Lung microvascular endothelial cell (primary cell): Measurements from ENCODE around the gene CELA3B. TPM values are rescaled to one million over a fixed set of nuclear protein-coding genes. Genes with fewer than 3 reads are reported as not detected.
A peak's percentile ranks its signal among the peaks of the same experiment; 100 is the strongest.
"Not testable (repeated sequence)": the region's sequence is repeated elsewhere in the genome, so short reads cannot be mapped to it uniquely, and the experiment has no call there.

Source experiments
- DNase-seq, 2 donors: peaks; one replicate each; pipeline versions ENCODE4 v3.0.0 to v3.0.0-alpha.2; 2010; ENCODE audit warnings: low read depth in 2 of 2
- total RNA-seq: library from RNA; depleted of rRNA; stranded (reverse); fragments of >200 nt; gene quantifications from 2 replicates; pipeline ENCODE4 v1.2.1, GENCODE V29; 2014

CELA3B gene
- total RNA-seq, 1 donor from 2014 or later = not detected

- not testable (repeated sequence) for DNase-seq
These were observed 1.5 kb upstream of the CELA3B start for GRCh38 chr1:21975296-21975695.

DNA sequence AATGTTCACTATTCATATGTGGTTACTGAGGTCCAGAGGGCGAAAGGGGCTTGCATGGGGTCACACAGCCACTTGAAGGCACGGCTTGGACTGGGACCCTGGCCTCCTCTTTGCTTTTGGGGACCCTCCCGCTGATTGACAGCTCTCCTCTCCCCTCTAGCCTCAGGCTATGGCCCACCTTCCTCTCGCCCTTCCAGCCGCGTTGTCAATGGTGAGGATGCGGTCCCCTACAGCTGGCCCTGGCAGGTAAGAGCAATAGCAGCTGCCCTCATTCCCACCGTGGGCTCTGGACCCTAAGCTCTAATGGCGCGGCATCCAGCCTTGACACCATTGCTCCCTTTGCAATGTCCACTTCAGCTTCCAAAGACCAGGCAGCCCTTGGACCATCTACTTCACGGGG is 1.4 kb downstream of the CELA3B start:
- not testable (repeated sequence) for DNase-seq

GRCh38 chr1:21980515-21981220 is 3.8 kb downstream of the CELA3B start:
- DNase-seq = peak in 1 of 2 donors; percentile 61

GRCh38 chr1:21981253-21981652 is 4.4 kb downstream of the CELA3B start:
- not testable (repeated sequence) for DNase-seq

DNA sequence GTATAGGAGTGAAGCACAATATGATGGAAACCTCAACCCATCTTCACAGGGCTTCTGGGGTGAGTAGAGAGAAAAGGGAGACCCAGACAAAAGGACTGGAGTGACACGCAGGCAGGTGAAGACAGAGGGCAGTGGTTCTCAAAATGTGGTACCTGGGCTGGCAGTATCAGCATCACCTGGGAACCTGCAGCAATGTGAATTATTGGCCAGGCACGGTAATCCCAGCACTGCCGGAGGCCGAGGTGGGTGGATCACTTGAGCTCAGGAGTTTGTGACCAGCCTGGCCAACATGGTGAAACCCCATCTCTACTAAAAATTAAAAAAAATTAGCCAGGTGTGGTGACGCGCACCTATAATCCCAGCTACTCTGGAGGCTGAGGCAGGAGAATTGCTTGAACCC is 5.3 kb downstream of the CELA3B start:
- DNase-seq = not testable (repeated sequence)

- DNase-seq = not testable (repeated sequence)
These were observed 6.7 kb downstream of the CELA3B start for GRCh38 chr1:21983539-21983938.

DNA sequence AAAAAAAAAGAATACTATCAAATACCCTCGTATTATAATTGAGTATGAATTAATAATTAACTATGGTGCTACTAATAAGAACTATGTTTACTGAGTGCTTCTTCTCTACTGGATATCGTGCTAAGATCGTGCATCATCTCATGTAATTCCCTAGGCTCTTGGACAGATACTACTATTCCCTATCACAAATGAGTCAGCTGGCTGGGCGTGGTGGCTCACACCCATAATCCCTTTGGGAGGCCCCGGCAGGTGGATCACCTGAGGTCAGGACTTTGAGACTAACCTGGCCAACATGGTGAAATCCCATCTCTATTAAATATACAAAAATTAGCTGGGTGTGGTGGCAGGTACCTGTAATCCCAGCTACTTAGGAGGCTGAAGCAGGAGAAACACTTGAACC is 9.1 kb downstream of the CELA3B start:
- DNase-seq = not testable (repeated sequence)

DNA sequence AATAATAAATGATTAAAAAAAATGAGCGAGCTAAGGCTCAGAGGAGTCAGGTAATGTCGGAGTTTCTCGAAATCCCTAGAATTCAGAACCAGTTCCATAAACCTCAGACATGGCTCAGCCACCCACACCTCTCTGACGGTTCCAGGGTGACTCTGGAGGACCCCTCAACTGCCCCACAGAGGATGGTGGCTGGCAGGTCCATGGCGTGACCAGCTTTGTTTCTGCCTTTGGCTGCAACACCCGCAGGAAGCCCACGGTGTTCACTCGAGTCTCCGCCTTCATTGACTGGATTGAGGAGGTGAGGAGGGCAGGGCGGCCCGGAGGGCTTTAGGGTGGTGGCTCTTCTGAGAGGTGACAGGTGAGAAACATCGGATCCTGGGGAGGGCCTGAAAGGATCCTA is 9.6 kb downstream of the CELA3B start:
- DNase-seq = not testable (repeated sequence)

DNA sequence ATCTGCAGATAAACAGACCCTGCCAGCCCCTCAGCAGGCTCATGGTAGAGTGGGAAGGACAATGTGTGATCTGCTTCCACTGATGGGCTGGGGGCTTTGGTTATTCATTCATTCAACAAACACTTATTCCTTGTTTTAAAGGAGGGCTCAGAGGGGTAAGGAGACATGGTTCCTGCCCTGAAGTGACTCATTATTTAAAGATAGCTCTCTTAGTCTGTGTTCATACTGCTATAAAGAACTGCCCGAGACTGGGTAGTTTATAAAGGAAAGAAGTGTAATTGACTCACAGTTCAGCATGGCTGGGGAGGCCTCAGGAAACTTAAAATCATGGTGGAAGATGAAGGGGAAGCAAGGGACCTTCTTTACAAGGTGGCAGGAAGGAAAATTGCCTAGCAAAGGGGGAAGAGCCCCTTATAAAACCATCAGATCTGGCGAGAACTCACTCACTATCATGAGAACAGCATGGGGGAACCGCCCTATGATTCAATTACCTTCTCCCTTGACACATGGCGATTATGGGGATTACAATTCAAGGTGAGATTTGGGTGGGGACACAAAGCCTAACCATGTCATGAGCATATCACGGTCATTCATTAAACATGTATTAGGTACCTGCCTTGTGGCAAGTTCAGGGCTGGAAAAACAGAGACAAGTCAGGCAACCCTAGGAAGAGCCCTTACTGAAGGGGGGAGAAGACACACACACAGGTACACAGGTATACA is 13.0 kb downstream of the CELA3B start:
- DNase-seq = not testable (repeated sequence)

GRCh38 chr1:21992186-21992585 is 15.4 kb downstream of the CELA3B start:
- not testable (repeated sequence) for DNase-seq

DNA sequence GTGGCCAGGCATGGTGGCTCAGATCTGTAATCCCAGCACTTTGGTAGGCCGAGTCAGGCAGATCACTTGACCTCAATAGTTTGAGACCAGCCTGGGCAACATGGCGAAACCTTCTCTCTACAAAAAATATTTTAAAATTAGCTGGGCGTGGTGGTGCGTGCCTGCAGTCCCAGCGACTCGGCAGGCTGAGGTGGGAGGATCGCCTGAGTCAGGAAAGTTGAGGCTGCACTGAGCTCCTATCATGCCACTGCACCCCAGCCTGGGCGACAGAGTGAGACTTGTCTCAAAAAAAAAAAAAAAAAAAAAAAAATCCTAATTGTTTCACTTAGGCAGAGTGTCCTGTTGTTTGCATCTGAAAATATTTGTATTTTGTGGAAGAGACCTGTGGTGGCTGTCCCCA is 17.9 kb downstream of the CELA3B start:
- DNase-seq = not testable (repeated sequence)

- DNase-seq = not testable (repeated sequence)
These were observed 19.8 kb downstream of the CELA3B start for GRCh38 chr1:21996663-21996970.

DNA sequence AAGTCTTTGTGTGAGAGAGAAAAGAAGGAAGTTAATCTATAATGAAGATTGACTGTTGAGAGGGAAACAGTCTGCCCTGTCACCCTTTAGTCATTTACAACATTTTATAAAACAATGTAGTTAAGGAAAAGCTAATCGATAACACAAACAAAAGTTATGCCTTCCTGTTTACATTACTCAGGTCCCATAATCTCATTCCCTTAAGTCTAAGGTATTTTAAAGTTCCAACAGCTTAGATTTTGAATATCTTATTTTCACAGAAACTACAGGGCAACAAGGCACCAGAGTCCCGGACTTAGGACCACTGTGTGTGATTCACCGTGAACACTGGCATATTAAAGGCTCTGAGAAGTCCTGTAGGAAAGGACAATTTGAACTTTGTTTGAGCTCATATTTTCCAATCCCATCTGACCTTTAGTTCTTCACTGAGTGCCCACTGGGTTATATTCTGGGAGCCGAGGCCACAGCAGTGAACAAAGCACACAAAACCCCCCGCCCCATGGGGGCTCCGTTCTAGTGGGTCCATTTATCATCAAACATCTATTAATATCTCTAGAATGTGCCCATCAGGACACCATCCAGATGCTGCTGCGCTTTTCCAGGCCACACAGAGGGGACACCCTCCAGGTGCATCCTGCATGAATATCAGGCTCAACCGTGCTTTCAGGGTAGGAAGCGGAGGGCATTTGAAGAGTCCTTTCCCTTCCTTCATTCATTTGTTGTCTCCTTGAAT is 21.2 kb downstream of the CELA3B start:
- DNase-seq = peak; percentile 37 to 59

DNA sequence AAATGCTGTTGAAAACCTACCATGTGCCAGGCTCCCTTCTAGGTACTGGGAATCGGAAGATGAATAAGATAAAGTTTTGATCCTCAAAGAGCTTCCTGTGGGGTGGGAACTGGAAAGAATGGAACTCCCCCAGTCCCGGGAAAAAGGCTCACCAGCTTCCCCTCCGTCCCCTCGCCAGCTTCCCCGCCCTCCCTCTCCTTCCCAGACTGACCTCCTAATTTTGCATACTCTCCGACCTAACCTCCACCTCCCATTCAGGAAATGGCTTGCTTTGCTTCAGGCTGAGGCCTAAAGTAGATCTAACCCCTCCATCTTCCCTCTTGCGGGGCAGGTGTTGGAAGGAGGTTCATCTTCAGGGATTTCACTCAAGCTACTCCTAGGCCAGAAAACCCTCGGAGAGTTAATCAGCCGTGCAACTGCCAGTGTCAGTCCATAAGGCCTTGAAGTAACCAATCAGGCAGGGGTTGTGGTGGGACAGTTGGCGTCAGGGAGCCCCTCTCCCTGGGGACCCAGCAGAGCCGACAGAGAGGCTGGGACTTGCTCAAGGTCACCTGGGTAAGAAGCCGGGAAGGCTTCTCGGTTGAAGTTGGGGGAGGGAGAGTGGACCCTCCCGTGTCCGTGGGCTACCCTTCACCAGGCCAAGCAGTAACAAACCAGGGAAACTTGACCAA is 21.9 kb downstream of the CELA3B start:
- DNase-seq = peak in 1 of 2 donors; percentile 14

DNA sequence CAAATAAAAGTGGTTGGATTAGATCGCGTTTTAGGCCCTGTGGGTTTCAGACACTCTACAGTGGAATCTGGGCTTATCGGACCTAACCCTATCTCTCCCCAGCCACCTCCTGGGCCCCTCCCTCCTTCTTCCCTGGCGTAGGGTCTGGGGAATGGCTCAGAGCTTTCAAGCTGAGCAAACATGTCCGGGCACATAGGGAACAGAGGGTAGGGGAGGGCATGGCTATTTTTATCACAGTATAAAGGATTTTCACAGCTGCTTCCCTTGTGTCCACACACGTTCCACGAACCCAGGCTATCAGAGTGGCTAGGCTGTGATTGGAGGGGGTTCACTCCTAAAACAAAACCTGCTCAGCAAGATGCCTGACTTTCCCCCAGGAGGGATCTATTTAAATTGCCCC is 22.8 kb downstream of the CELA3B start:
- peak in 1 of 2 donors; percentile 48 for DNase-seq

DNA sequence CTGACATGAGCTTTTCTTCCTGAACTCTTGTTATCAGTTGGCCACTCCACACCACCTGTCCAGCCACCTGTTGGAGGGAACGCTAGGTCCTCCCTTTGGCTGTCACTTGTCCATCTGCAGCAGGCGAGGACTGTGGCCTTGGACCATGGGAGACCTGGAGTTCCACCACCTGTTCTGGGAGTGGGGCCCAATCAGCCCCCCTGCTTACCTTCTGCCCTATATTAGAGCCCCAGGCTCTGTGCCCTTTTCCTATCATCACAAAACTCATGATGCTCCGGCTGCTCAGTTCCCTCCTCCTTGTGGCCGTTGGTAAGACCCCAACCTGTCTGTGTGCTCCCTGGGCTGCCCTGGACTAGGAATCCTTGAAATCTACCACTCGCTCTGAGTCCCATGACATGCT is 24.6 kb downstream of the CELA3B start, which contains the start of gene CELA3A:
CELA3A (plus strand) TSS at position 249 of the 400 bp plus-strand sequence; CDS start at position 267, 18 bp downstream.
- no peak for DNase-seq

DNA sequence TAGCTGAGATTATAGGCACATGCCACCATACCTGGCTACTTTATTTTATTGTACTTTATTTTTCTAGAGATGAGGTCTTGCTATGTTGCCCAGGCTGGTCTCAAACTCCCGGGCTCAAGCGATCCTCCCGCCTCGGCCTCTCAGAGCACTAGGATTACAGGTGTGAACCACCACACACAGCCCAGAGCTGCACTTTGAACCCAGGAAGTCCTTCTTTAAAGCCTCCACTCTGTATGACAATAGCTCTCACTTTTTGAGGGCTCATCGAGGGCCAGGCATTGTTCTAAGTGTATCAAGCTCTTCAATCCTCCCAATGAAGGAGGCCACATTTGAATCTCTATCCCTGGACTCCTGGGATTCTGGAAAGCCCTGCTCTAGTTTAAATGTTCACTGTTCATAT is 25.6 kb downstream of the CELA3B start:
- not testable (repeated sequence) for DNase-seq

DNA sequence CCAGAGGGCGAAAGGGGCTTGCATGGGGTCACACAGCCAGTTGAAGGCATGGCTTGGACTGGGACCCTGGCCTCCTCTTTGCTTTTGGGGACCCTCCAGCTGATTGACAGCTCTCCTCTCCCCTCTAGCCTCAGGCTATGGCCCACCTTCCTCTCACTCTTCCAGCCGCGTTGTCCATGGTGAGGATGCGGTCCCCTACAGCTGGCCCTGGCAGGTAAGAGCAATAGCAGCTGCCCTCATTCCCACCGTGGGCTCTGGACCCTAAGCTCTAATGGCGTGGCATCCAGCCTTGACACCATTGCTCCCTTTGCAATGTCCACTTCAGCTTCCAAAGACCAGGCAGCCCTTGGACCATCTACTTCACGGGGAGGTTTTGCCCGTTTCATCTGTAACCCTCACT is 26.1 kb downstream of the CELA3B start:
- not testable (repeated sequence) for DNase-seq

- not testable (repeated sequence) for DNase-seq
These were observed 27.1 kb downstream of the CELA3B start for GRCh38 chr1:22003959-22004358.

DNA sequence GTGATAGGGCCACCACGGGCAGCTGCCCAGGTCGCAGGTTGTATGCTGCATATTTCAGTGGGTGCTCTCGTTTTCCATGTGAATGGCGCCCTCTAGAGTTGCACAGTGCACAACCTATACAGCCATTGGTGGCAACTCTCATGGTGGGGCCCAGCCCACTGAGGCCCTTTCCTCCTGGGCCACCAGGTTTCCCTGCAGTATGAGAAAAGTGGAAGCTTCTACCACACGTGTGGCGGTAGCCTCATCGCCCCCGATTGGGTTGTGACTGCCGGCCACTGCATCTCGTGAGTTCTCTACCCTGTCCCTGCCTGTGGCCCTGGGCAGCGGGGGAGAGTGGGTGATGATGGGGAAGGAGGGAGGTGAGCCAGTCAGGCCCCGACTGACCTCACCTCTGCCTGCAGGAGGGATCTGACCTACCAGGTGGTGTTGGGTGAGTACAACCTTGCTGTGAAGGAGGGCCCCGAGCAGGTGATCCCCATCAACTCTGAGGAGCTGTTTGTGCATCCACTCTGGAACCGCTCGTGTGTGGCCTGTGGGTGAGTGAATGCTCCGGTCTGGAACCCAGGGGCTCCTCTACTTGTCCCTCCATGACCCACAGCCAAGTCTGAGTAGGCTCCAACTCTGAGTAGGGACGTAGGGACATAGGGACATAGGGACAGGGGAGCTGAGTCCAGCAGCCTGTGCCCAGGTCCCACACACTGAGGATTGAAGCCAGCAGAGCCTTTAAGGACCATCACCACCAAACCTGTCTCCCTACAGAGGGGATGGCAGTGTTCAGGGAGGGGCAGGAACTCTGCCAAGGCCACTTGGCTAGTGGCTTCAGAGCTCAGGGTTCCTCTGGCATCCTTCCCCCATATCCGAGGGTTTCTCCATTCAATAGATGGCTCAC is 28.7 kb downstream of the CELA3B start:
- DNase-seq = peak; percentile 66 to 69

- DNase-seq = not testable (repeated sequence)
These were observed 29.9 kb downstream of the CELA3B start for GRCh38 chr1:22006736-22007135.
